K562 treated with DMSO at 1 percent for 12 hours (cell line): ENCODE results near the gene C19orf18. TPM values are rescaled to one million over a fixed set of nuclear protein-coding genes. Genes with fewer than 3 reads are reported as not detected.

ENCODE experiments used
- total RNA-seq: library from RNA; unstranded; fragments of 300-600 nt; gene quantifications from 2 replicates; pipeline ENCODE4 v1.2.3, GENCODE V29; 2022; ENCODE audit not compliant: insufficient read depth

The C19orf18 gene
- not detected in 2 replicates for total RNA-seq

GRCh38 chr19:57974434-57974833, at the start of gene C19orf18:
C19orf18 (minus strand) TSS chr19:57974534; CDS start chr19:57974432, 102 bp downstream.

DNA sequence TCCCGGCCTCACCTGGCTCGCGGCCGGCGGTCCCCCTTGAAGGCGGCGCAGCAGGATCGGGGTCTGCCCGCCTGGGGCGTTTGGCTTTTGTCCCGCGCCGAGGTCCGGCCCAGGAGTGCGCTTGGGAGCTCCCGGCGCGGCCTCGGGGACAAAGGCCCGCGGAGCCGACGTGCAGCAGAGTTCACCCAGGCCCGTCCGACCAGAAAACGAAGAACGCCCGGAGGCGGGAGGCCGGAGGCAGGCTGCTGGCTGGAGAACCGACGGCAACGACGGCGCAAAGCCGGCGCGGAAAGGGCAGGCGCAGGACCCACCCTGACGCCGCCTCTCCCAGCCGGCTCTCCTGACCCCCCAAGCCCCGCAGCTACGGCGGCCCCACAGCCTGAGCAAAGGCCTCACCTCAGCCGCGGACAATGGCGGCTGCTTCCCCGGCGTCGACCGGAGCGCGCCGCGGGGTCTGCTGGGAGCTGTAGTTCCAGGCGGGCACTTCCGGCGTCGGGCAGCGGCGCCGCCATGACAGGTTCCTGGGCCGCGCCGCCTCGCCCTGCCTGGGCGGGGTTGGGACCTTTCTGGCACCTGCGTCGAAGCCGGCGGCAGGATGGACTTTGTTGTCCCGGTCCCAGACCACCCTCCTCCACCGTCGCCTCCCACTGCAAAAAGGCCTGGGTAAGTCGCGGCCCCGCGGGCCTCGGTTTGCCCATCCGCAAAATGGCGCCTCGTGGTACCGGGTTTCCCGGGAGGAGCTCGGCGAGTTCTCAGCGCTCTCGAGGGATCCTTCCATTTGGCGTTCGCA, 28.2 kb upstream of the C19orf18 start, which contains the start of gene ZNF606:
Gene ZNF606, minus strand, starts transcription at position 437 of the 790 bp plus-strand sequence. CDS start 1,501 bp downstream, outside the sequence.

DNA sequence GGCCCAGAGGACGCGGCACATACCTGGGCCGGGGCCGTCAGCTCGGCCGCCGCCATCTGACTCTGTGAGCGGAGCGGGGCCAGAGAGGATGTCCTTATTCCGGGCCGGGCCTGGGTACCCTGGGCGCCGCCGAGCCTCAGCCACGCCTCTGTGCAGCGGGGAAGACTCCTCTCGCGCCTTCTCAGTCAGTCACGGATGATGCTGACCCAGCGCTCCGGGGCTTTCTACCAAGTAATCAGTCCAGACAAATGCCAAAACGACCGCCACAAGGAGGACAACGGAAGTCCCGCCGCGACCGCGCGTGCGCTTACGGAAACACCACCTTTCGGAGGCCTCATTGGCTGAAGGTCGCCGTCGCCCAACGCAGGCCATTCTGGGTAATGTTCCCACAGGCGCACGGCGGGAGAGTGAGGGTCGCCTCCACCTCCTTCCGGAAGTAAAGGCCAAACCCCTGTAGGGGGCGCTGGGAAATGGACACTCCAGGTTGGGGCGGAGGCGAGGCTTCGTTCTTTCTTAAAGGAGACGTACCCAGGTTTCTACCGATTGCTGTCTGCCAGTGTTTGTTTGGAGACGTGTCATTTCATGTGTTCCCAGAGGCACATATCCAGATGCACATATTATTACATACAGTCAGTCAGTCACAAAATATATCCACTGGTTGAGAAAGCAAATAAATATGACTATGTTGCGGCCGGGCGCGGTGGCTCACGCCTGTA, 26.8 kb downstream of the C19orf18 start, which contains the start of gene ZNF256:
Gene ZNF256, minus strand, starts transcription at position 288 of the 716 bp plus-strand sequence. Its CDS starts 232 bp downstream, at position 56.

GRCh38 chr19:57934820-57935665, 39.3 kb downstream of the C19orf18 start, which contains the start of gene ZNF418:
ZNF418 (minus strand) TSS chr19:57935402; CDS start chr19:57933822, 1,580 bp downstream.

GRCh38 chr19:57916168-57916995, 58.0 kb downstream of the C19orf18 start, which contains the start of gene ZNF417:
ZNF417 (minus strand) TSS chr19:57916592; CDS start chr19:57916411, 181 bp downstream.

Other genes with a start within 250 kb of the C19orf18 start
- gene ZNF671, start 246.9 kb downstream of the C19orf18 start, total RNA-seq = 0.44 and 0.84 TPM in 2 replicates
- gene ZNF776, start 227.7 kb downstream of the C19orf18 start, total RNA-seq = 1.7 and 9.0 TPM in 2 replicates
- gene ZNF586, start 204.9 kb downstream of the C19orf18 start, total RNA-seq = 1.2 and 5.0 TPM in 2 replicates
- gene ZNF552, start 159.6 kb downstream of the C19orf18 start, total RNA-seq = 2.8 and 7.9 TPM in 2 replicates
- 2.1 and 4.1 TPM in 2 replicates for gene ZNF587B, start 144.2 kb downstream of the C19orf18 start, total RNA-seq
- gene ZNF587, start 124.7 kb downstream of the C19orf18 start, total RNA-seq = 5.5 and 18.0 TPM in 2 replicates
- 1.4 and 4.3 TPM in 2 replicates for gene ZNF814, start 85.5 kb downstream of the C19orf18 start, total RNA-seq
- gene ZNF417, start 57.9 kb downstream of the C19orf18 start, total RNA-seq = 1.1 and 3.4 TPM in 2 replicates
- gene ZNF418, start 39.1 kb downstream of the C19orf18 start, total RNA-seq = 0.49 TPM in 1 of 2 replicates, not detected in the other
- gene ZNF256, start 26.8 kb downstream of the C19orf18 start, total RNA-seq = 0.33 TPM in 1 of 2 replicates, not detected in the other
- gene ZNF606, start 28.3 kb upstream of the C19orf18 start, total RNA-seq = 3.5 TPM in 1 of 2 replicates, not detected in the other
- gene ZSCAN1, start 59.5 kb upstream of the C19orf18 start, total RNA-seq = not detected in 2 replicates
- not detected in 2 replicates for gene ZNF135, start 84.7 kb upstream of the C19orf18 start, total RNA-seq
- gene ZSCAN18, start 123.7 kb upstream of the C19orf18 start, total RNA-seq = 5.5 and 9.2 TPM in 2 replicates
- 2.2 and 2.6 TPM in 2 replicates for gene ZNF329, start 176.3 kb upstream of the C19orf18 start, total RNA-seq
- 19.6 and 41.4 TPM in 2 replicates for gene ZNF274, start 208.5 kb upstream of the C19orf18 start, total RNA-seq